ENCODE measurements around the gene UPB1.

Gene UPB1

GRCh38 chr22:24498824-24499223 lies 3.7 kb downstream of the UPB1 start:
- DNase-seq (ENCODE audit: insufficient read length, low spot score): no peak
- no peak for TF ChIP-seq CTCF (IDR thresholded peaks at IDR 0.05; ENCODE audit: insufficient read depth, missing control alignments)
- FAIRE-seq: no peak

- no peak for FAIRE-seq
- DNase-seq (ENCODE audit: insufficient read length, low spot score): no peak
- TF ChIP-seq CTCF (IDR thresholded peaks at IDR 0.05; ENCODE audit: insufficient read depth, missing control alignments): no peak
Observed at GRCh38 chr22:24499706-24500276, 4.7 kb downstream of the UPB1 start.

- DNase-seq (ENCODE audit: insufficient read length, low spot score) (peak; percentile 70), FAIRE-seq (no peak)
- no peak for TF ChIP-seq CTCF (IDR thresholded peaks at IDR 0.05; ENCODE audit: insufficient read depth, missing control alignments)
Observed at GRCh38 chr22:24500277-24500820, 5.2 kb downstream of the UPB1 start.

- FAIRE-seq (no peak), DNase-seq (ENCODE audit: insufficient read length, low spot score) (no peak)
- TF ChIP-seq CTCF (IDR thresholded peaks at IDR 0.05; ENCODE audit: insufficient read depth, missing control alignments): no peak
Observed at GRCh38 chr22:24501301-24502005, 6.3 kb downstream of the UPB1 start.

GRCh38 chr22:24502034-24502433 lies 6.9 kb downstream of the UPB1 start:
- TF ChIP-seq CTCF (IDR thresholded peaks at IDR 0.05; ENCODE audit: insufficient read depth, missing control alignments): no peak
- DNase-seq (ENCODE audit: insufficient read length, low spot score): no peak
- no peak for FAIRE-seq

- FAIRE-seq (no peak), DNase-seq (ENCODE audit: insufficient read length, low spot score) (no peak)
- TF ChIP-seq CTCF (IDR thresholded peaks at IDR 0.05; ENCODE audit: insufficient read depth, missing control alignments): no peak
Observed at GRCh38 chr22:24502541-24502940, 7.4 kb downstream of the UPB1 start.
